Rectal smooth muscle tissue (tissue), 1 donor: Measurements from ENCODE around the gene ZNF892.
A peak's percentile ranks its signal among the peaks of the same experiment; 100 is the strongest.
"Not testable (repeated sequence)": the region's sequence is repeated elsewhere in the genome, so short reads cannot be mapped to it uniquely, and the experiment has no call there.

ENCODE experiments used
- H3K27ac ChIP-seq: one replicate; pipeline ENCODE4 v1.7.0; 2013; ENCODE audit warnings: low read depth, low read length, inconsistent platforms
- H3K27me3 ChIP-seq: one replicate; pipeline ENCODE4 v1.7.0; 2013; ENCODE audit warnings: low read length; ENCODE audit not compliant: control insufficient read depth, insufficient read depth
- H3K36me3 ChIP-seq: one replicate; pipeline ENCODE4 v1.7.0; 2013; ENCODE audit warnings: low read length; ENCODE audit not compliant: control insufficient read depth, insufficient read depth
- H3K4me1 ChIP-seq: one replicate; pipeline ENCODE4 v1.7.0; 2013; ENCODE audit warnings: low read length; ENCODE audit not compliant: control insufficient read depth, insufficient read depth
- H3K4me3 ChIP-seq: one replicate; pipeline ENCODE4 v1.7.0; 2013; ENCODE audit warnings: low read length
- H3K9ac ChIP-seq: one replicate; pipeline ENCODE4 v1.7.0; 2013; ENCODE audit warnings: low read length

Gene ZNF892

DNA sequence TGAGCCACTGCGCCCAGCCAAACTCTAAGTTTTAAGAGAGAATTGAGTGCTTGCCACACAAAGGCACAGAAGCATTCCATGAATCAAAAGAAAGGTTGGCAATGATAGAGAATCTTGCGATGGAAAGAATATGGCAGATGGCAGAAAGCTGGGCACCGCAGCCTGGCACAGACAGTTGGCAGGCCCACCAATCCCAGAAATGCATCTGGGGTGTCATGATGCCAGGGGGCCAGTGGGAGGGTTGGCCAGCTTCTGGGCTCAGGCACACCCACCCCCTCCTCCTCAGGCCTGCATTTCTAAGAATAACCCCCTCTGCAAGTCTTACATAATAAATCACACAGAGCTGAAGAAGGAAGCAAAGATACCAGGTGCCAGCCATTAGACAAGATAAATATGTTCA, 22.1 kb upstream of the ZNF892 start:
- Histone ChIP-seq H3K36me3 (peaks cover 21% of the 10 kb centered on the region), H3K9ac (no peak overlapping the region), H3K4me1 (no peaks in the 10 kb centered on the region), H3K4me3 (no peak overlapping the region), H3K27me3 (no peaks in the 10 kb centered on the region), H3K27ac (no peak overlapping the region)

GRCh38 chr2:95185973-95186372, 21.3 kb upstream of the ZNF892 start:
- no peak overlapping the region for H3K4me3 ChIP-seq
- no peaks in the 10 kb centered on the region for H3K27me3 ChIP-seq
- peaks cover 15% of the 10 kb centered on the region for H3K36me3 ChIP-seq
- no peak overlapping the region for H3K9ac ChIP-seq
- no peak overlapping the region for H3K27ac ChIP-seq
- no peaks in the 10 kb centered on the region for H3K4me1 ChIP-seq

DNA sequence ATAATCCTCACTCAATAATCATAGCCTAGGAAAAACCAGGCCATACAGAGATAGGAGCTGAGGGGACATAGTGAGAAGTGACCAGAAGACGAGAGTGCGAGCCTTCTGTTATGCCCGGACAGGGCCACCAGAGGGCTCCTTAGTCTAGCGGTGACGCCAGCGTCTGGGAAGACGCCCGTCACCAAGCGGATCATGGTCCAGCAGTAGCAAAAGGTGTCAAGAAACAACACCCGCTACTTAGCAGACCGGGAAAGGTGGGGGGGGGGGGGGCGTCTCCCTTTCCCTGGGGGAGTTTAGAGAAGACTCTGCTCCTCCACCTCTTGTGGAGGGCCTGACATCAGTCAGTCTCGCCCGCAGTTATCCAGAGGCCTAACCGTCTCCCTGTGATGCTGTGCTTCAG, 14.4 kb upstream of the ZNF892 start:
- not testable (repeated sequence) for H3K4me1 ChIP-seq, H3K9ac ChIP-seq, H3K27ac ChIP-seq, H3K27me3 ChIP-seq, H3K36me3 ChIP-seq, H3K4me3 ChIP-seq

DNA sequence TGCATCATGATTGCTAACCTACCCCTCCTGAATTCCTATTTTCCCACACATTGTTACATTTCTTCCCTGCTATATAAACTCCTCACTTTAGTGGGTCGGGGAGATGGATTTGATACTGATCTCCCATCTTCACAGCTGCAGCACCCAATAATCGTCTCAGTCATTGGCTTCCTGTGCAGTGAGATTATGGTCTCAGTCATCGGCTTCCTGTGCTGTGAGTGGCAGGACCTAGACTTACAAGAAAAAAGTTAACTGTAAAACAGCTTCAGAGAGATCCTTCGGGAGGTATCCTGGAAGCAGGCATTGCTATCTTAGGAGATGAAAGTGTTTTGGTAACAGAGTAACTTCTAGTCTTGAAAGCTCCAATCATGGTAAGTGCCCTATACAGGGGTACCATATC, 3.4 kb upstream of the ZNF892 start:
- Histone ChIP-seq H3K9ac (no peak overlapping the region), H3K27me3 (no peaks in the 10 kb centered on the region), H3K4me1 (no peaks in the 10 kb centered on the region), H3K4me3 (no peak overlapping the region), H3K36me3 (no peaks in the 10 kb centered on the region), H3K27ac (no peak overlapping the region)

DNA sequence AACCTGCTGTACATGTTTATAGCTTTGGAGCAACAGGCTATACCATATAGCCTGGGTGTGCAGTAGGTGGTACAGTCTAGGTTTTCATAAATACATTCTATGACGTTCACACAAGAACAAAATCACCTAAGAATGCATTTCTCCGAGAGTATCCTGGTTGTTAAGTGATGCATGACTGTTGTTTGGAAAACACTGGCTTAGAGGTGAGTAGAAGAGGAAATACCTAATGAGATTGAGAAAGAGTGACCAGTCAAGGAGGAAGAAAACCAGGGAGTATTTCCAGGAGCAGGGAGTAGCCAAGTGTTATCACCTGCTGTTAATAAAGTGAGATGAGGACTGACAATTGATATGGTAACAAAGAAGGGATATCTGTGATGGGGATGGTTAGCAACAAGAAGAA, 2.9 kb upstream of the ZNF892 start:
- Histone ChIP-seq H3K4me3 (no peak overlapping the region), H3K27ac (no peak overlapping the region), H3K9ac (no peak overlapping the region), H3K36me3 (peaks cover 3% of the 10 kb centered on the region), H3K27me3 (no peaks in the 10 kb centered on the region), H3K4me1 (no peaks in the 10 kb centered on the region)

DNA sequence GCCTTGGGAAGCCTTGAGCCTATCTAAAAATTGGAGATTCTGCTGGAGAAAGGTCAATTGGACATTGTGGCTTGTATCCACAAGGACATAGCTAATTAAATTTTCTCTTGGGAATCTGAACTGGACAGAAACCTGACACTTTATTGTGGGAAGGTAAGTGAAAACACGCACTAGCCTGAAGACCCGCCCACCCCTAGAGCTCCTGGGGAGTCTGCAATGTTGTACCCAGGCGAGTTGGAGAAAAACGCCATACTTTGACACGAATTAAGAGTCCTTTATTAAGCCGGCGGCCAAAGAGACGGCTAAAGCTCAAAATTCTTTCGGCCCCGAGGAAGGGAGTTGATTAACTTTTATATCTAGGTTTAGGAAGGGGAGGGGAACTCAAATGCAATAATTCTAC, 1.2 kb upstream of the ZNF892 start:
- H3K4me3 ChIP-seq = no peak overlapping the region
- H3K27ac ChIP-seq = no peak overlapping the region
- no peaks in the 10 kb centered on the region for H3K4me1 ChIP-seq
- peaks cover 6% of the 10 kb centered on the region for H3K36me3 ChIP-seq
- H3K27me3 ChIP-seq = no peaks in the 10 kb centered on the region
- no peak overlapping the region for H3K9ac ChIP-seq

DNA sequence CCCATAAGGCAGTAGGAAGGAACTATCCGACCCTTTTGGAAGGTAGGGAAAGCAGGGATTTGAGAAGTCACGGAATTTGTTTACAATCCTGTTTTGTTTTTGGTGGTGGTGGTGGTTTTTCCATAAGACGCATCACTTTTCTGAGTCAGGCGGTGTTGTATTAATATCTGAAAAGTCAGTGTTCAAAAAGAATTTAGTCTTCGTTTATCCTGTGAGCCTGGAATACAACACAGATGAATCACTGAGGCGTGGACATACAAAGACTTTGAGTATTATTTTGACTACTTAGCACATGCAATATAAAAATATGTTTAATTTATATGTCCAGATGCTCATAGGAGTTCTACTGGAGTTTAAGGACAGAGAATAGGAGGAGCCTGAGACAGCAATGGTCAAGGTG, 785 bp downstream of the ZNF892 start:
- H3K27me3 ChIP-seq = no peaks in the 10 kb centered on the region
- no peaks in the 10 kb centered on the region for H3K4me1 ChIP-seq
- H3K27ac ChIP-seq = no peak overlapping the region
- peaks cover 20% of the 10 kb centered on the region for H3K36me3 ChIP-seq
- H3K9ac ChIP-seq = no peak overlapping the region
- peak overlapping the region; percentile 83 for H3K4me3 ChIP-seq

GRCh38 chr2:95215018-95215612, 7.8 kb downstream of the ZNF892 start:
- Histone ChIP-seq H3K4me1 (no peaks in the 10 kb centered on the region), H3K9ac (no peak overlapping the region), H3K27ac (no peak overlapping the region), H3K36me3 (peaks cover 46% of the 10 kb centered on the region), H3K4me3 (no peak overlapping the region), H3K27me3 (no peaks in the 10 kb centered on the region)

DNA sequence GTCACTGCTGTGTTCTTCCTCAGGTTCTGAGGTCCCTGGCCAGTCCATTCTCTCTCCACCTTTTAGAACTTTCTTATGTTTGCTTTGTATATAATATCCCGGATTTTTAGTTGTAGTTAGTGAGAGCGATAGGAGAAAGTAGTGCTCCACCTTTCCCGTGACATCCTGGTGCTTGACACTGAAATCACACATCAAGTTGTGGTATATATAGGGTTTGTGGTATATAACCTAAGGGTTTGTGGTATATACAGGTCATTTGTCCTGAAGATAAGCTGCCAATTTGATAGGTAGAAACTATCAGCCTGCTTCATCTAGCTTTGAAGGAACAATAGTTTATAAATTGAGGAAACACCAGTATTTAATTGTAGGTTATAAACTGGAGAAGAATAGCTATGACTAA, 13.1 kb downstream of the ZNF892 start:
- Histone ChIP-seq H3K9ac (no peak overlapping the region), H3K27ac (no peak overlapping the region), H3K4me3 (no peak overlapping the region), H3K36me3 (peaks cover 8% of the 10 kb centered on the region), H3K27me3 (no peaks in the 10 kb centered on the region), H3K4me1 (no peaks in the 10 kb centered on the region)

DNA sequence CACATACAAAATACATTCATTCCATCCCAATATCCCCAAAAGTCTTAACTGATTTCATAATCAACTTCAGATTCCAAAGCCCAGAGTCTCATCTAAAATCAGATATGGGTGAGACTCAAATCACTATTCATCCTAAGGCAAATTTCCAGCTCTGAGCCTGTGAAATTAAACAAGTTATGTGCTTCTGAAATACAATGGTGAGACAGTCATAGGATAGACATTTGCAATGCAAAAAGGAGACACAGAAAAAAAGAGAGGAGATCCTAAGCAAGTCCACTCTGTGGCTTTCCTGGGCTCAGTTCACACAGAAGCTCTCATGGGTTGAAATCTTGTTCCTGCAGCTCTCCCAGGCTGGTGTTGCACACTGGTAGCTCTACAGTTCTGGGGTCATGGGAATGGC, 18.3 kb downstream of the ZNF892 start:
- Histone ChIP-seq H3K4me3 (no peak overlapping the region), H3K4me1 (no peaks in the 10 kb centered on the region), H3K27ac (no peak overlapping the region), H3K36me3 (no peaks in the 10 kb centered on the region), H3K9ac (no peak overlapping the region), H3K27me3 (no peaks in the 10 kb centered on the region)

GRCh38 chr2:95231723-95232122, 24.4 kb downstream of the ZNF892 start:
- H3K4me1 ChIP-seq = no peaks in the 10 kb centered on the region
- no peak overlapping the region for H3K9ac ChIP-seq
- no peaks in the 10 kb centered on the region for H3K36me3 ChIP-seq
- H3K27me3 ChIP-seq = no peaks in the 10 kb centered on the region
- no peak overlapping the region for H3K4me3 ChIP-seq
- no peak overlapping the region for H3K27ac ChIP-seq

DNA sequence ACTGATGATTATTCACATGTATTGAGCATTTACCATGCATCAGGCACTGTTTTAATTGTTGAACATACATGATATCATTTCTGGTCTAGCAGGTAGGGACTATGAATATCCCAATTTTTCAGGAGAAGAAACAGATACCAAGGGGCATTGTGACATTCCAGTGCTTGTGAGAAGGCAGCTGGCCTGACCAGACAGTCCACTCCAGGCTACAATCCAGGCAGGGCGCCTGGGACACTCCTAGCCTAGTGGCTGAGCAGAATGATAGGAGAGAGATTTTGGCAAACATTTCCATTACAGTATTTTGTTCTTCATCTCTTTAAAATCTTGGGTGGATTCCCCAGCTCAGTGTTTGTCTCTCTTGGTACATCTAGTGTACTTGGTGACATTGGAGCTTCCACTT, 24.9 kb downstream of the ZNF892 start:
- H3K27me3 ChIP-seq = no peaks in the 10 kb centered on the region
- no peak overlapping the region for H3K27ac ChIP-seq
- H3K36me3 ChIP-seq = no peaks in the 10 kb centered on the region
- H3K4me3 ChIP-seq = no peak overlapping the region
- no peaks in the 10 kb centered on the region for H3K4me1 ChIP-seq
- no peak overlapping the region for H3K9ac ChIP-seq

- Histone ChIP-seq H3K4me1 (no peaks in the 10 kb centered on the region), H3K27me3 (no peaks in the 10 kb centered on the region), H3K27ac (no peak overlapping the region), H3K36me3 (no peaks in the 10 kb centered on the region), H3K4me3 (no peak overlapping the region), H3K9ac (no peak overlapping the region)
Observed at GRCh38 chr2:95234286-95234785, 27.0 kb downstream of the ZNF892 start.
